Activated CD4-positive, alpha-beta T cell treated with anti-CD3 and anti-CD28 coated beads, Interleukin-2, amount 50 U/mL, for 1 hour (primary cell): ENCODE results near the gene FHL5.
"Not testable (repeated sequence)": the region's sequence is repeated elsewhere in the genome, so short reads cannot be mapped to it uniquely, and the experiment has no call there.

ENCODE experiments used
- DNase-seq: peaks from one replicate; pipeline ENCODE4 v3.0.0-alpha.2; 2020

The FHL5 gene

GRCh38 chr6:96611342-96611991, 48.5 kb downstream of the FHL5 start:
- DNase-seq: no peak

DNA sequence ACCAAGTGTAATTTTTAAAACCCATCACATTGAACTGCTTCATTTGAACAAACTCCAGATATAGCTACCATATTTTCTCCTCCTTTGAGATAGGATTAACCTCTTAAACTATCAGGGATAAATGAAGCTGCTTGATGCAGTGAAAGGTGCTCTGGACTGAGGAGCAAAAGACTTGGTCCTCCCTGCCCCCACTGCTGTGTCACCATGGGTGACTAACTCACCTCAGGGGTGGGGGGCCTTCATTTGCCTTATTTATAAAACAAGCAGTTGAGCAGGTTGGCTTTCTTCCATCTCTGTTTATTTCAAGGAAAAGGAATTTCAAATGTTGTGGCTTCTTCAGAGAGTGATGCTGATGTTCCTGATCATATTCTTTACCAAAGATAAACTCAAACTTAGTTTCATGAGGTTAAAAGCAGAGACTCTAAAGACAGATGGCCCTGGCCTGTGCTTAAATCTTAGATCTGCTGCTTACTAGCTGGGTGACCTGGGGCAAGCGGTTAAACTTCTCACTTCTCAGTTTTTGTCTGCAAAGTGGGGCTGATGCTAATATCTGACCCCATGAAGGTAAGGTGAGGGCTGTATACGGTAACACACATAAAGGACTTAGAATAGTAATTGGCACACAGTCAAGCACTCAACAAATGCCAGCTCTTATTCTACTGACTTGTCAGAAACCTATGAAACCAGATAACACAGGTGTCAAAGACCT, 50.5 kb downstream of the FHL5 start:
- no peak for DNase-seq

DNA sequence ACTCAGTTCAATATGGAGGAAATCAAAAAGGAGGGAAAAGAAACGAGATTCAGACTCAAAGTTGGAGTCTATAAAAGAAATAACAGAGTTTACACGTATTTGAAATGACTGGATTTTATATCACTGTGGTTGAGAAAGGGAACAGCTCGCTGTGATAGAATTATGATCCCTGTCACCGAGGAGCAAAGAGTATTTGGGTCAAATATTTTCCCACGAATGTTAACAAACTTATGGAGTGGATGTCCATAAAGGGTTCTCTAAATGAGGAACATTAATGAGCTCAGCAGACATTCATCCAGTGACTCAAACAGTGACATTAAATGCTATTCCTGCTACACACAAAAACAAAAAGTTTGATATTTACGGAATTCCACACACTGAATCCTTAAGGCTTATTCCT, 57.9 kb downstream of the FHL5 start:
- DNase-seq: no peak

- DNase-seq: no peak
Observed at GRCh38 chr6:96621983-96622382, 59.1 kb downstream of the FHL5 start.

DNA sequence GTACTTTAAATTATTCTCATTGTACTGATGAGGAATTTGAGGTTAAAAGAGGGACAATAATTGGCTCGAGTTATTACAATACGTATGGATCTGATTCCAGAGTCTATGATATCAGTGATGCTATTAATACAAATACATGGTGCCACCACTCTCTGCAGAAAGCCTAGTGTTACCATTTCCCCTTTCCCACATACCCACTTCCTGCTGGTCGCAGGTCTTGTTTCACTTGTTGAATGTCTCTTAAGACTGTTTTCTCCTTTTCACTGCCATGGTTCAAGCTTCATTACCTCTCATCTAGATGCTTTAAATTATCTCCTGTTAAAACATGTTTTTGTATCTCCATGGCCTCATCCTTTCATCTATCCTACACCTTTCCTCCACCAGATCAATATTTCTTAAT, 62.0 kb downstream of the FHL5 start:
- no peak for DNase-seq

DNA sequence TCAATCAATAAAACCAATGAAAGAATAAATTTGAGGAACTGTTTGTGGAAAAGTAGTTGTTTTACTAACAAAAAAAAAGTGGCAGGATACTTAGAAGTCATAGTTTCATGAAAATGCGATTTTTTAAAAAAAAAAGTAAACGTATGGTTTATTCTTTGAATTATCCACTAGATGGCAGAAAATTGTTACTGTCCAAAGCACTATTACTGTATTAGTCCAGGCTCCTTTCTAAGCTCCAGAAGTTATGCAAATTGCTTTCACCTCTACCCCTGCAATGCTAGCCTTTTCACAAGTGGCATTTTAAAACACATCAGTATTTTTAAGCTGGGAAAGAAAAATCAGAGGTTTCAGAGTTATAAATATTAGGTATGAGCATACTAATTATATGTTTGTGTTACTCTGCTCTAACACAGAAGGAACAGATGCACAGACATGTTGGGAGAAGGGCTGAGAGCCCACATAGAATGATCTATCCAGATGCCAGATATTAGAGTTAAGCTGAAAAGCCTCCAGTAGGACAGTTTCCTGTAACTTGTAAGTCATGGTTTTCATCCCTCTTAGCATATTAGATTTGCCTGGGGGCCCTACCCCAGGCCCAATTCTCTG, 63.9 kb downstream of the FHL5 start:
- DNase-seq: no peak

- no peak for DNase-seq
Observed at GRCh38 chr6:96631248-96631647, 68.3 kb downstream of the FHL5 start.

GRCh38 chr6:96637979-96638378, 75.1 kb downstream of the FHL5 start:
- not testable (repeated sequence) for DNase-seq

DNA sequence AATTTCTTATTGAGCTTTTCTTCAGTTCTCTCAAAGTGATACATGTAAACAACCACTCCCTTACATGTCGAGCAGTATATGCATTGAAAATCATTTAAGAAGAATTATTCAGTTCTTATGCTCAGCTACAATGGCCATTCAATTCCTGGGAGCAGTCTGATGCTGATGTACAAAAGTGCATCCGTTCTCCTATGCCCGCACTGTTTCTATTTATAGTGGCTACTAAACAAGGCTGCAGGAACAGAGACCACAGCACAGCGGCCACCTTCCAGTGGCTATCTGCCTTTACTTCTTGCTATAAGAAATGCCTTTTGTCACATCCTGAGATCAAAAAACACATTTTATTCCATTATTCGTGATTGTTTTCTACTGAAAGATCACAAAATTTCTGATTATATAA, 82.2 kb downstream of the FHL5 start:
- DNase-seq: no peak

DNA sequence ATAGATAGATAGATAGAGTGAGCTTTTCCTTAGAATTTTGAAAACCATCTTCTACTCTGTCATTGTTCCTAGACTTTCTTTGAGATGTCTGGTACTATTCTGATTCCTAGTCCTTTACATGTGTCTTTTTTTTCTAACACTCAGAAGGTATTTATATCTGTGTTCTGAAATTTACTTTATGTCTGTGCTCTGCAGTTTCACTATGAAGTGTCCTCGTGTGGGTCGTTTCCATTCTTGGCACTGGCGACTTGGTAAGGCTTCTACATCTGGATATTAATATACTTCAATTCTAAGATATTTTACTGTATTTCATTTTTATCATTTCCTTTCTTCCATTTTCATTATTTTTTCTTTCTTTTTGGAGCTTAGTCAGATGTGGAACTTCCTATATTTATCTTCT, 87.0 kb downstream of the FHL5 start:
- no peak for DNase-seq

GRCh38 chr6:96651816-96652215, 88.9 kb downstream of the FHL5 start:
- no peak for DNase-seq

DNA sequence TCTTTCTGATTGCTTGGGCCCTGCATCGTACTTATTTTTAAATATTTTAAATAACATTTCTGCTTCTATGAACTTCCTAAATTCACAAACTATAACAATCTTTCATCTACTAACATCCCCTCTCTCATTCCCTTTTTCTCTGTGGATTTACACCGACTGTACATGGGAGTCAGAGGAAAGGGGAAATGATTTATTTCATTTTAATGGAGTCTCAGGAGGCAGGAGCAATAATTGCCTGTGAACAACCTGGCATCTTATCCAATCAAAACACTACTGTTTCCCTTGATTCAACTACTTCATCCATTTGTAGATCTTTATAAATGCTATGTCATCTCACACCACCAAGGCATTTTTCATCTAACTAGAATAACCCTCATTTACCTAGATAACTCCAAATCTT, 89.6 kb downstream of the FHL5 start:
- DNase-seq: no peak

GRCh38 chr6:96653181-96653580, 90.3 kb downstream of the FHL5 start:
- no peak for DNase-seq

DNA sequence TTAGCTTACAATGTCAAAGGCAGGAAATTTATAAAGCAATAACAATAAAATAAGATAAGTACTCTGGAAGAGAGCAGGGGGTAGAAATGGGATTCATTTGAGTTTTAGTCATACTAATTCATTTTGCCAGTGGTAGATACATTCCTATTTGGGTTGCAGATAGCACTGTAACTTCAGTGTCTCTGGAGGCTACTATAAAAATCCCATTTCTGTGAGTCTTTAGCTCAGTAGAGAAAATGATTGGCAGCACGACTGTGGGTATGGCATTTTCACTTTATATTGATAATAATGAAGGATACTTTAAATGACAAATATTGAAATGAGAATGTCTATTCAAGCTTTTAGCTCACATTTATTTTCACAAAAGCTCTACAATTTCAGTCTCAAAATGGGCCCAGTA, 93.6 kb downstream of the FHL5 start:
- DNase-seq: no peak

- DNase-seq: no peak
Observed at GRCh38 chr6:96657344-96657743, 94.4 kb downstream of the FHL5 start.

GRCh38 chr6:96659084-96659845, 96.3 kb downstream of the FHL5 start:
- DNase-seq: no peak
